Hindlimb muscle (tissue), 1 donor: ENCODE results near the gene FAM124B. TPM values are rescaled to one million over a fixed set of nuclear protein-coding genes. Genes with fewer than 3 reads are reported as not detected.
A peak's percentile ranks its signal among the peaks of the same experiment; 100 is the strongest.
"Not testable (repeated sequence)": the region's sequence is repeated elsewhere in the genome, so short reads cannot be mapped to it uniquely, and the experiment has no call there.

Experiments
- DNase-seq: peaks from one replicate; pipeline ENCODE4 v3.0.0-alpha.2; 2013
- polyA plus RNA-seq: library from polyadenylated mRNA; unstranded; fragments of 120-200 nt; gene quantifications from one replicate; pipeline ENCODE4 v1.2.1, GENCODE V29; 2013; ENCODE audit not compliant: insufficient read length

FAM124B gene
- polyA plus RNA-seq, 1 donor = 7.0 TPM

DNA sequence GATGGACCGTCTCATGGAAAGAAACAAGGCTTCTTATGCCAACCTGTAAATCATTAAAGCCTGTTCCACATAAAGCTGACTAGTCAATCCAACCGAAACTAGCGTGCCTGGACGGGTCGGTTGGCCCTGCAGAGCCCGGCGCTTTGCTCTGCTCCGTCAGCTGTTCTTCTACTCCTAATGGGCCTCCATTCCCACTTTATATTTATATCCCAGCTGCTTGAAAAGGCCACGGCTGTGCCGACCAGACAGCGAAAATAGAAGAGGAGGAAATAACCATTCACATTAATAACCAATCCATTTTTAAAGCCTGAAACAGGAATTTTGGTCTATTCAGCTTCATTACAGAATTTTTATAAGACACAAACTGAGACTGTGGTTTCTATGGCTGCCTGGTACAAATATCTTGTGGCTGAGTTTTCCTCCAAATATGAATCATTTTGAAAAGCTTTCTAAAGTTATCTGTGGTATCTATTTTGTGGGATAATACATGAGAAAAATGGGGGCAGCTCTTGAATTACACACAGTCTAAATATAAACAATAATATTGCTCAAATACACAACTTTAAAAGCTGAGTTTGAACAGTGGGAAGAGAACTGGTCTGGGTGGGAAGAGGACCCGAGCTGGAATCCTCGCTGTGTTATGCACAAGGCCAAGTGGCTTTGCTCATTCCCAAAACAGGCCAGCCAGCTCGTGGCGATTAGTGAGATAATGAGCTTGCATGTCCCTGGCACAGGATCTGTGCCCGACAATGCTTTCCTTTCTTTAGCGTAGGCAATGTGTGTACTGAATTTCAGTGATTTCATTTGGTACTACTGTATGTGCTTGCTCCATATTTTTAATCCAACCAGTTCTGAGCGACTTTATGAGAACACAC lies 10.5 kb upstream of the FAM124B start:
- peak; percentile 42 for DNase-seq

DNA sequence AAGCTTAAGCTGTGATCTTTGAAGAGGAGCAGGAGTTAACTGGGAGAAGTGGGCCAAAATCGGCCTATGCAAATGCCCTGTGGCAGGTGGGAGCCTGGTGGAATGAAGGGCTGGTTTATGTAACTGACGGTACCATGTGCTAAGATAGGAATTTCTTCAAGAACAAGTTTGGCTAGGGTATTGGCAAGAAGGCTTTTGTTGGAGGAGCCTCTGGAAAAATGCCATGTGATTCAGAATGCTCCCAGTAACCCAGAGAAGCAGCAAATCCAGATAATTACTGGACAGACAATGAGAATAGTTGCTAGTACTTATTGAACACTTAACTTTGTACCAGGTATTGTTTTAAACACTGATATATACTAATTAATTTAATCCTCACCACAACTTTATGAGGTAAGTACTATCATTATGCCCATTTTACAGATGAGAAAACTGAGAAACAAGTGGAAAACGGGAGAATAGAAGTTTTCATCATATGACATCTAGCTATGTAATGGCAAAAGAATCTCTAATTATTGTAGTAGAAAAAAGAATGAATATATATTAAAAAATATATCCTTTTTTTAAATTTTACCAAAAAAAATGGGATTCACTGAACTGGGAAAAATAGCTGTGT lies 9.1 kb upstream of the FAM124B start:
- DNase-seq = no peak

GRCh38 chr2:224408676-224409075 lies 6.8 kb upstream of the FAM124B start:
- no peak for DNase-seq

- no peak for DNase-seq
Measured at GRCh38 chr2:224407241-224407701, 5.4 kb upstream of the FAM124B start.

GRCh38 chr2:224405841-224406370 lies 4.0 kb upstream of the FAM124B start:
- no peak for DNase-seq

DNA sequence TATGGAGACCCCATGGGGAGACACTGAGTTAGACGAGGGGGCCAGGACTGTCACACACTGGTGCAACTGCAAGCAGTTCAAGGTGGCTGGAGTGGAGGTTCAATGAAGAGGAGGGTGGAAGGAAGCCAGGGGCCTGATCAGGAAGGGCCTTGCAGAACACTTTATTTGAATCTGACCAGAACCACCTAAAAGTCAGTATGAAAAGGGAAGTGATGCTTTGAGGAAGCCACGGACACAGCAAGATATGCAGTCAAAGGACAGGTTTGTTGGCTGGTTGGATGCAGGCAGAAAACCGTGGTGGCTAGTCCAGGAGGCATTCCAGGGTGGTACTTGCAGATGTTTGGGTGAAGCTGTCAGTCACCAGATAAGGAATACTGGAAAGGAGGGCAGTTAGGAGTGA lies 3.5 kb upstream of the FAM124B start:
- no peak for DNase-seq

GRCh38 chr2:224404796-224405195 lies 2.9 kb upstream of the FAM124B start:
- DNase-seq = no peak

DNA sequence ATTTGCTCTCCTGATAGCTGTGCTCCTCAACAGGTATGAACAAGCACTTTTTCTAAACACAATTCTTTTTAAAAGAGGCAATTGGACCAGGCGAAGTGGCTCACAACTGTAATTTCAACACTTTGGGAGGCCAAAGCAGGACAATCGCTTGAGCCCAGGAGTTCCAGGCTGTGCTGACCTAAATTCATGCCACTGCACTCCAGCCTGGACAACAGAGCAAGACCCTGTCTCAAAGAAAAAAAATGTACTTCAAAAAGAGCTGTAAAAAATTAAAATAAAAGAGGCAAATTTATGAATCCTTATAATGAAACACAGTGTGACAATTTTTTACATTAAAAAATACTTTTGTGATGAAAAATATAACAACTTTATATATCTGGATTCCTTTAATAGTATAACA lies 1.8 kb upstream of the FAM124B start:
- no peak for DNase-seq

DNA sequence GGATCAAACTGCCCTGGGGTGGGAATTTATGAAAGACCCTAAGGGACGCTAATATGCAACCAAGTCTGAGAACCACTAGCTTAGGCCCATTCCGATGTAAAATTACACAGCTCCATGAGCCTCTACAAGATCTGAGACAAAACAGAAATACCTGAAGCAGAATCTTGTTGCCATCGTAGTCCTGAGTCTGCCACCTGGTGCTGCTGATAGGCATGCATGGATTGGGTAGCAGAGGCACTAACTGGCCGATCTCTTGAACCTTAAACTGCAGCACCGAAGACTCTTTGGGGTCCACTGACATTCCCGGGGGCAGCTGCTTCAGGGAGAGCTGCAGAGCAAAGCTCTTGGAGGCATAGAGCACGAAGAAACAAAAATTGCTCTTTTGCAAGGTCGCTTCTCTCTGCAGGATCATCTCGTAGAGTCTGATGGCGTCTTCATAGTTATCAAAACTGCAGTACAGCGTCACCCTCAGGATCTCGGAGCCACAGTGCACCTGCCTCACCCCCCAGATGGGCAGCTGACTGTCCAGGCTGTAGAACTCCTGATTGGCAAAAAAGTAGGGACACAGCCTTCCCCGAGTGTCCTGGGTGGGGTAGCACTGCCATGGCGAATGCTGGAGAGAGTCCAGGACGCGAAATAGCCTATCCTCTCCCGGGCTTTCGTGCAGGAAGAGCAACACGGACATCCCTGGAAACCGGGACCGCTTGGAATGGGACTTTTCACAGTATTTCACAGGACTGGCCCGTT lies 848 bp downstream of the FAM124B start:
- DNase-seq = no peak

GRCh38 chr2:224400174-224400810 lies 1.6 kb downstream of the FAM124B start:
- DNase-seq = no peak

DNA sequence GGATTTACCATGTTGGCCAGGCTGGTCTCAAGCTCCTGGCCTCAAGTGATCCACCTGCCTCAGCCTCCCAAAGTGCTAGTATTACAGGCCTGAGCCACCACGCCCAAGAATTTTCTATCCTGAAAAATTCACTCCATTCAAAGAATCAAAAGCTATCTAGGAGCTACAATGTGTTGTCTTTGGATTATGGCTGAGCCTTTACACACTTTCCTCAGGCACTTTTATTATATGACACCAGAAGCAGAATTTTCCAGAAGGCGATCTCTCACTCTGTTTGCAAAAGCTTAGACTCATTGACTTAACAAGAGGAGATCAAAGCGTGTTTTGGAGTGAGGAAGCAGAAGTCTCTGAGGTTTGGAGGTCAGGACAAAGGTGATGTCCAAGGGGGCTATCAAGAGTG lies 3.6 kb downstream of the FAM124B start:
- DNase-seq = no peak

DNA sequence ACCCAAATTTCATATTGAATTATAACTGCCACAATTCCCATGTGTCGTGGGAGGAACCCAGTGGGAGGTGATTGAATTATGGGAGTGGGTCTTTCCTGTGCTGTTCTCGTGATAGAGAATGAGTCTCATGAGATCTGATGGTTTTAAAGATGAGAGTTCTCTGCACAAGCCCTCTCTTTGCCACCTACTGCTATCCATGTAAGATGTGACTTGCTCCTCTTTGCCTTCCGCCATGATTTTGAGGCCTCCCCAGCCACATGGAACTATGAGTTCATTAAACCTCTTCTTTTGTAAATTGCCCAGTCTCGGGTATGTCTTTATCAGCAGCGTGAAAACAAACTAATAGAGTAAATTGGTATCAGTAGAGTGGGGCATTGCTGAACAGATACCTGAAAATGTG lies 4.8 kb downstream of the FAM124B start:
- not testable (repeated sequence) for DNase-seq

GRCh38 chr2:224395620-224396390 lies 6.1 kb downstream of the FAM124B start:
- no peak for DNase-seq

DNA sequence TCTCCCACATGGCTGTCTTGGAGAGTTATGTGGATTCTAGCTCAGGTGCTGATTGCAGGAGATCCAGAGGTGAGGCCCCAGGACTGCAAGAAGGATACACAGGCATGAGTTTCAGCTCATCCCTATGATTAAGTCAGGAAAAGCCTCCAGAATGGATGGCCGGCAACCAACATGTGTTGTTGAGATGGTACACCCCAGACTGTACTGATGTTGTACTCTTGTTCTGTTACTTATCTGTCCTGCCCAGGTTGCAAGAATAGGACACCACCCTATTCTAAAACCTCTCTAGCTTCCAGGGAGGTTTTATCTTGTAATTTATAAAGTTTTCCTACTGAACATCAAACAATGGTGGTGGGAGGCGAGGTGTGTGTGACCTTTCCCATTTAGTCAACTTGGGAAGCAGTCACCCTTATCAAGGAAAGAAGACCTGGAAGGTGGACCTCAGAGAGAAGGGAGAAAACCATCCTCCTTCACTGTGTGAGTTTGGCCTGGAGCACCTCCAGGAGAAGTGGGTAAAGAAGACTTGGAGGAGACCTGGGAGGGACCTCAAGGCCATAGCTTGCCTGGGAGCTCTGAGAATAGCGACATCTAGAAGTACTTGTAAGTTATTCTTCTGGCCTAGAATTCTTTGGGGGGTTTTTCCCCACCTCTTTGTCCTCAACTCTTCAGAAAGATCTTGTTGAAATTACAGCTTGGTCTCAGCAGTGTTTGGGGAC lies 8.6 kb downstream of the FAM124B start:
- no peak for DNase-seq

- no peak for DNase-seq
Measured at GRCh38 chr2:224392545-224392944, 9.4 kb downstream of the FAM124B start.

DNA sequence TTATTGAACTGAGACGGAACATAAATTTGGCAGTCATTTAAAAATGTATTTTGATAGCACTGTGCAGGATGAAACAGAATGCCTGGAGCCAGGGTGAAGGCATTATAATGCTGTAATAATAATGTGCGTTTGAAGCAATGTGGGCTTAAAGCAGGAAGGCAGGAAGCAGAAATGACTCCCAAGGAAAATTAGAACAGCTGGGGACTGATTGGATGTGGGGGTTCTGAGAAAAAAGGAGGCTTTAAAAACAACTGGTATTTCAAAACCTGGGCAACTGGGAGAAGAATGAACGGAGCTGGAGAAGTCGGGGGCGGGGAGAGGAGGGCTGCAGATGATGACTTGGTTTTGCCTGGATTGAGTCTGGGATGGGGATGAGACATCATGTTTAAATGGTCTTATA lies 12.6 kb downstream of the FAM124B start:
- no peak for DNase-seq

DNA sequence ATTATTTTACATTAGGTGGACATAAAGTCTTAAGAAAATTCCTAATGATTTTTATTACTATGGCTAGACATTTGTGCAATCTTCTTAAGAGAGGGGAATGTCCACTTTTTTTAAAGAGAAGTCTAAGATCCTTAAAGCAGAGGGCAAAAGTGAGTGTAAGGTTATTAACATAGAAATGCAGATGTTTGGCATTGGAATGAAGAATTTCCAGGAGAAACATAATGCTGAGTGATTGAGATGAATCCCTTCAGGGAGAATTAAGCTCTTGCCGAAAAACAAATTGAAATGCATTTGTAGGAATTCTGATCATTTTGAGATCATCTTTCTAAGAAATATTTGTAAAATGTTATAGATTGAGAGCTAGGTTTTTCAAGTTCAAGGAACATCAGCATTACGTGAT lies 15.0 kb downstream of the FAM124B start:
- no peak for DNase-seq

DNA sequence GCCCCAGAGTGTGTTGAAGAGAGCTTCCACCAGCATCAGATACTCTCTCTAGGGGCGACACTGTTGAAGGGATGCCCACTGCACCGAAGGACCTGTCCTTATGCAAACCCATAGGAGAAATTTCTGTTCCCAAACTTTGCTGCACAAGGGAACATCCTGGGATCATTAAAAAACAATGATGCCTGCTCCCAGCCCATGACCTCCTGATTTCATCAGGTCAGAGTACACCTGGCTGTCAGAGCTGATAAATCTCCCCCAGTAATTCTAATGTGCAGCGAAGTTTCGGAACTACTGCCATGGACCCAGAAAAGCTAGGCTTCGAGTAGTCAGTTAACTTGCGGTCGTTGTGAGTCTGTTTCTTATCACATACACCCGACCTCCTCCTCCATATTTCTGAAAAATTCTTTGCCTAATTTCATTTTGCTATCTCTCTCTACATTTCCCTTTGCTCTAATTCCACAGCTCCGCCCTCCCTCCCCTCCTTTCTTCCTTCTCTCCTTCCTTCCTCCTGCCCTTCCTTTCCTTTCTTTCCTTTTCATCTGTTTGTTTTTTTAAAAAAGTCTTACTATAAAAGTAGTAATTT lies 18.8 kb downstream of the FAM124B start:
- no peak for DNase-seq

- not testable (repeated sequence) for DNase-seq
Measured at GRCh38 chr2:224382280-224382647, 19.6 kb downstream of the FAM124B start.

GRCh38 chr2:224381521-224382279 lies 20.2 kb downstream of the FAM124B start:
- no peak for DNase-seq
